NT2/D1 (cell line): ENCODE results near the gene AGAP2.
A peak's percentile ranks its signal among the peaks of the same experiment; 100 is the strongest.

Source experiments
- DNase-seq: peaks from one replicate; pipeline ENCODE4 v3.0.0-alpha.2; 2011; ENCODE audit warnings: low read depth, low spot score
- H3K27me3 ChIP-seq: 2 replicates; pipeline ENCODE4 v1.6.0; 2011; ENCODE audit warnings: mild to moderate bottlenecking; ENCODE audit not compliant: insufficient read length, insufficient read depth
- H3K36me3 ChIP-seq: 2 replicates; pipeline ENCODE4 v1.6.1; 2011; ENCODE audit warnings: mild to moderate bottlenecking, low read length, mixed read lengths; ENCODE audit not compliant: insufficient read depth, insufficient read length
- H3K4me1 ChIP-seq: 2 replicates; pipeline ENCODE4 v1.5.1; 2011; ENCODE audit not compliant: insufficient read depth, insufficient read length
- H3K4me3 ChIP-seq: 2 replicates; pipeline ENCODE4 v1.5.1; 2011; ENCODE audit warnings: low read depth; ENCODE audit not compliant: insufficient read length
- H3K9ac ChIP-seq: 2 replicates; pipeline ENCODE4 v1.6.0; 2011; ENCODE audit warnings: low read depth; ENCODE audit not compliant: insufficient read length
- H3K9me3 ChIP-seq: 2 replicates; pipeline ENCODE4 v1.5.1; 2011; ENCODE audit warnings: mild to moderate bottlenecking, low read length; ENCODE audit not compliant: insufficient read depth
- SUZ12 ChIP-seq: IDR thresholded peaks from 2 replicates; pipeline ENCODE4 v1.6.1; 2011; ENCODE audit not compliant: insufficient read length, insufficient read depth; ENCODE audit errors: extremely low read depth
- YY1 ChIP-seq: IDR thresholded peaks from 2 replicates; pipeline ENCODE4 v1.6.1; 2011; ENCODE audit not compliant: insufficient read length, insufficient read depth
- ZNF274 ChIP-seq: IDR thresholded peaks from 2 replicates; pipeline ENCODE4 v1.6.1; 2011; ENCODE audit warnings: mild to moderate bottlenecking, low read depth, low read length

Gene AGAP2

GRCh38 chr12:57726884-57727757, 11.4 kb downstream of the AGAP2 start:
- no peak for DNase-seq
- Histone ChIP-seq H3K9ac (peak overlapping the region; percentile 65), H3K27me3 (peaks cover 43% of the 10 kb centered on the region), H3K4me1 (peaks cover 12% of the 10 kb centered on the region), H3K4me3 (peak overlapping the region; percentile 79), H3K36me3 (peaks cover 5% of the 10 kb centered on the region), H3K9me3 (no peaks in the 10 kb centered on the region)
- no peak for TF ChIP-seq ZNF274
- no peak for TF ChIP-seq YY1
- TF ChIP-seq SUZ12: no peak

- peaks cover 12% of the 10 kb centered on the region for H3K4me1 ChIP-seq
- peak; percentile 85 for DNase-seq
- H3K9me3 ChIP-seq: no peaks in the 10 kb centered on the region
- TF ChIP-seq ZNF274 (no peak), YY1 (no peak), SUZ12 (no peak)
- peaks cover 12% of the 10 kb centered on the region for H3K36me3 ChIP-seq
- H3K9ac ChIP-seq: peak overlapping the region; percentile 65
- H3K27me3 ChIP-seq: peaks cover 36% of the 10 kb centered on the region
- H3K4me3 ChIP-seq: peak overlapping the region; percentile 79
Measured at GRCh38 chr12:57726151-57726883, 12.2 kb downstream of the AGAP2 start.

GRCh38 chr12:57725851-57726150, 12.7 kb downstream of the AGAP2 start:
- peak overlapping the region; percentile 79 for H3K4me3 ChIP-seq
- H3K9me3 ChIP-seq: no peaks in the 10 kb centered on the region
- no peak for DNase-seq
- no peak for TF ChIP-seq YY1
- H3K36me3 ChIP-seq: peaks cover 17% of the 10 kb centered on the region
- H3K9ac ChIP-seq: peak overlapping the region; percentile 68
- peaks cover 34% of the 10 kb centered on the region for H3K27me3 ChIP-seq
- peaks cover 12% of the 10 kb centered on the region for H3K4me1 ChIP-seq

- Histone ChIP-seq H3K9ac (no peak overlapping the region), H3K4me3 (no peak overlapping the region), H3K4me1 (peaks cover 12% of the 10 kb centered on the region), H3K36me3 (peaks cover 24% of the 10 kb centered on the region), H3K27me3 (peaks cover 30% of the 10 kb centered on the region), H3K9me3 (no peaks in the 10 kb centered on the region)
- TF ChIP-seq ZNF274: no peak
- no peak for TF ChIP-seq YY1
- no peak for TF ChIP-seq SUZ12
- no peak for DNase-seq
Measured at GRCh38 chr12:57724936-57725740, 13.4 kb downstream of the AGAP2 start.

GRCh38 chr12:57724003-57724935, 14.3 kb downstream of the AGAP2 start:
- peaks cover 29% of the 10 kb centered on the region for H3K27me3 ChIP-seq
- peaks cover 32% of the 10 kb centered on the region for H3K36me3 ChIP-seq
- no peak overlapping the region for H3K9ac ChIP-seq
- H3K4me1 ChIP-seq: peaks cover 12% of the 10 kb centered on the region
- H3K9me3 ChIP-seq: no peaks in the 10 kb centered on the region
- H3K4me3 ChIP-seq: no peak overlapping the region
- TF ChIP-seq ZNF274: no peak
- TF ChIP-seq SUZ12: no peak
- no peak for TF ChIP-seq YY1
- no peak for DNase-seq

- H3K9me3 ChIP-seq: no peaks in the 10 kb centered on the region
- H3K27me3 ChIP-seq: peaks cover 29% of the 10 kb centered on the region
- no peak overlapping the region for H3K4me3 ChIP-seq
- H3K36me3 ChIP-seq: peaks cover 39% of the 10 kb centered on the region
- DNase-seq: no peak
- TF ChIP-seq ZNF274: no peak
- no peak for TF ChIP-seq YY1
- peaks cover 12% of the 10 kb centered on the region for H3K4me1 ChIP-seq
- H3K9ac ChIP-seq: no peak overlapping the region
Measured at GRCh38 chr12:57723630-57723962, 14.9 kb downstream of the AGAP2 start.
